ENCODE data around the gene ANKRD29.
"Not testable (repeated sequence)": the region's sequence is repeated elsewhere in the genome, so short reads cannot be mapped to it uniquely, and the experiment has no call there.

ANKRD29 gene

GRCh38 chr18:23614891-23615290 is 47.8 kb downstream of the ANKRD29 start:
- no peak for DNase-seq (ENCODE audit: low spot score)

GRCh38 chr18:23614413-23614812 is 48.3 kb downstream of the ANKRD29 start:
- DNase-seq (ENCODE audit: low spot score): no peak

GRCh38 chr18:23613091-23613475 is 49.6 kb downstream of the ANKRD29 start:
- not testable (repeated sequence) for DNase-seq (ENCODE audit: low spot score)

- no peak for DNase-seq (ENCODE audit: low spot score)
Measured at GRCh38 chr18:23612434-23613090, 50.1 kb downstream of the ANKRD29 start.

- no peak for DNase-seq (ENCODE audit: low spot score)
Measured at GRCh38 chr18:23609390-23610023, 53.2 kb downstream of the ANKRD29 start.

- no peak for DNase-seq (ENCODE audit: low spot score)
Measured at GRCh38 chr18:23608211-23608610, 54.5 kb downstream of the ANKRD29 start.

GRCh38 chr18:23605941-23606340 is 56.8 kb downstream of the ANKRD29 start:
- no peak for DNase-seq (ENCODE audit: low spot score)

GRCh38 chr18:23599809-23600208 is 62.9 kb downstream of the ANKRD29 start:
- no peak for DNase-seq (ENCODE audit: low spot score)

GRCh38 chr18:23596183-23596582 is 66.5 kb downstream of the ANKRD29 start:
- DNase-seq (ENCODE audit: low spot score): no peak

- DNase-seq (ENCODE audit: low spot score): no peak
Measured at GRCh38 chr18:23595591-23595990, 67.1 kb downstream of the ANKRD29 start.

GRCh38 chr18:23593720-23594119 is 69.0 kb downstream of the ANKRD29 start:
- DNase-seq (ENCODE audit: low spot score): no peak

- no peak for DNase-seq (ENCODE audit: low spot score)
Measured at GRCh38 chr18:23592911-23593310, 69.8 kb downstream of the ANKRD29 start.

GRCh38 chr18:23591011-23591410 is 71.7 kb downstream of the ANKRD29 start:
- DNase-seq (ENCODE audit: low spot score): no peak

- no peak for DNase-seq (ENCODE audit: low spot score)
Measured at GRCh38 chr18:23588836-23589560, 73.7 kb downstream of the ANKRD29 start.

- DNase-seq (ENCODE audit: low spot score): no peak
Measured at GRCh38 chr18:23587220-23587642, 75.5 kb downstream of the ANKRD29 start.

GRCh38 chr18:23586249-23587196 is 76.2 kb downstream of the ANKRD29 start, which contains the start of gene NPC1:
Gene NPC1 (minus strand): TSS chr18:23586506. CDS start chr18:23586343, 163 bp downstream.
- DNase-seq (ENCODE audit: low spot score): peak; percentile 78

GRCh38 chr18:23585897-23586248 is 76.8 kb downstream of the ANKRD29 start:
- no peak for DNase-seq (ENCODE audit: low spot score)

- DNase-seq (ENCODE audit: low spot score): no peak
Measured at GRCh38 chr18:23585007-23585871, 77.5 kb downstream of the ANKRD29 start.

- DNase-seq (ENCODE audit: low spot score): no peak
Measured at GRCh38 chr18:23584019-23584983, 78.4 kb downstream of the ANKRD29 start.
